Subcutaneous abdominal adipose tissue (tissue), 5 donors: ENCODE measurements around the gene RASA4B.

ENCODE experiments used
- H3K27ac ChIP-seq: one replicate; pipeline ENCODE4 v1.7.0; 2013; ENCODE audit warnings: low read depth, mild to moderate bottlenecking, inconsistent platforms, low read length, moderate library complexity
- H3K27me3 ChIP-seq, 5 donors: one replicate each; pipeline ENCODE4 v1.7.0; 2013; ENCODE audit warnings: low read length in 5 of 5, inconsistent platforms in 1 of 5; ENCODE audit not compliant: control insufficient read depth in 5 of 5, insufficient read depth in 4 of 5
- H3K36me3 ChIP-seq, 5 donors: one replicate each; pipeline ENCODE4 v1.7.0; 2013; ENCODE audit warnings: low read length in 5 of 5; ENCODE audit not compliant: control insufficient read depth in 5 of 5, insufficient read depth in 5 of 5
- H3K4me1 ChIP-seq, 5 donors: one replicate each; pipeline ENCODE4 v1.7.0; 2013; ENCODE audit warnings: low read length in 5 of 5, mild to moderate bottlenecking in 3 of 5, moderate library complexity in 1 of 5; ENCODE audit not compliant: control insufficient read depth in 5 of 5, insufficient read depth in 5 of 5
- H3K4me3 ChIP-seq, 5 donors: one replicate each; pipeline ENCODE4 v1.7.0; 2013; ENCODE audit warnings: low read length in 5 of 5, low read depth in 1 of 5
- H3K9ac ChIP-seq, 5 donors: one replicate each; pipeline ENCODE4 v1.7.0; 2013; ENCODE audit warnings: low read length in 5 of 5, mild to moderate bottlenecking in 4 of 5, moderate library complexity in 3 of 5
- H3K9me3 ChIP-seq, 5 donors: one replicate each; pipeline ENCODE4 v1.7.0; 2013; ENCODE audit warnings: low read length in 5 of 5; ENCODE audit not compliant: control insufficient read depth in 5 of 5
- donor health status: healthy.
- donor health status: healthy.
- donor health status: healthy.
- donor health status: healthy.
- donor health status: healthy.

Gene RASA4B

DNA sequence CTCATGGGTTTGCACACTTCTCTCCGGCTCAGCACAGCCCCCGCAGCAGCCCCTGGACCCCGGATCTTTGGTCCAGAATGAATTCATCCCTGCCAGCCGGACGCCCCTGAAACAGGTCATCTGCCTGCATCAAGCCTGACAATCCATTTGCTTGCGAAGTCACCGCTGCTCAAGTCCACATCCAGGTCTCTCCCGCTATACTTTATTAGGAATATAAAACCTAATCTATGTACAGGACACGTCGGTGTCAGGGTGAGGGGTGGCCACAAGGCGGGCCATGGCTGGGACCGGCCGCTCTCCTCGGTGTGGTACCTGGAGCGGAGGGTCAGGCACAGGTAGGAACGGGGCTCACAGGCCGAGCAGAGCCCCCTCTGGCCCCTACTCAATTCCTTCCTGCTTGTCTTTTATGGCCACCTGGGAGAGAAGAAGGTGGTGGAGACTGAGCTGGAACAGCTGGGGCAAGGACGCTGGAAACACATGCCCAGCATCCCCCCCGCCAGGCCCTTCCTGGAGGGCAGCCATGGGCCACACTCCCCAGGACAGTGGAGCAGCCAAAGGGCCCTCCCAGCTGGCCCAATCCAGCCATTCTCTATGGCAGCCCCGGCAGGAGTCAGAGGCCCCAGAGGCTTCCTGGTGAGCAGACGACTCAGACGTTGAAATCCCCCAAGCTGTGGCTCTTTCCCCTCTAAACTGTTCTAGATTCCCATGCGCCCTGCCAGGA lies 44.1 kb downstream of the RASA4B start:
- Histone ChIP-seq H3K27me3 (no peaks in the 10 kb centered on the region), H3K4me3 (no peak overlapping the region), H3K36me3 (peaks cover 0 to 35% (median 24%) of the 10 kb centered on the region in 5 donors), H3K9ac (no peak overlapping the region), H3K9me3 (no peaks in the 10 kb centered on the region), H3K27ac (no peak overlapping the region), H3K4me1 (peaks cover 0 to 7% (median 0%) of the 10 kb centered on the region in 5 donors)

DNA sequence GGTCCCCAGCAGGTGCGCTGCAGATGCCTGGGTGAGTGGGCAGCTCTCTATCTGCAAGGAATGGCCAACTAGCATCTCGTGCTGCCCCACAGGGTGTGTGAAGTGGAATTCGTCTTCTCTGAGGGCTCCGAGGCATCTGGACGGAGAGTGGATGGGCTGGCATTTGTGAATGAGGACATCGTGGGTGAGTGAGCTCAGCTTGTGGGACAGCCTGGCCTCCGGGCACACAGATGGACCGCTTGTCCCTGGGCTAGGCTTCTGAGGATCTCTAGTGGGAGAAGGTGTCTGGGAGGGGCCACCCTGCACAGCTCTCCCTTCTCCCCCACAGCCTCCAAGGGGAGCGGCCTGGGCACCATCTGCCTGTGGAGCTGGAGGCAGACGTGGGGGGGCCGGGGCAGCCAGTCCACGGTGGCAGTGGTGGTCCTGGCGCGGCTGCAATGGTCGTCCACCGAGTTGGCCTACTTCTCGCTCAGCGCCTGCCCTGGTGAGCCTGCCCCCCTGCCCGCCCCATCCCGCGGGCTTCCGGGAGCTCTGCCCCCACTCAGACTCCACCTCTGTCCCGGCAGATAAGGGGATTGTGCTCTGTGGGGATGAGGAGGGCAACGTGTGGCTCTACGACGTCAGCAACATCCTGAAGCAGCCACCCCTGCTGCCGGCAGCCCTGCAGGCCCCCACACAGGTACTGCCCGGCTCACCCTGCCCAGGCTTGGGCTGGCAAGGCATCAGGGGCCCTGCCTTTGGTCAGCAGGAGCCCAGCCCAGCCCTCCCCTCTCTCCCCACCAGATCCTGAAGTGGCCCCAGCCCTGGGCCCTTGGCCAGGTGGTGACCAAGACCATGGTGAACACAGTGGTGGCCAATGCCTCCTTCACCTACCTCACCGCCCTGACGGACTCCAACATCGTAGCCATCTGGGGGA lies 45.2 kb downstream of the RASA4B start:
- peaks cover 0 to 3% (median 0%) of the 10 kb centered on the region in 5 donors for H3K4me1 ChIP-seq
- no peaks in the 10 kb centered on the region for H3K27me3 ChIP-seq
- H3K9me3 ChIP-seq, result no peaks in the 10 kb centered on the region
- no peak overlapping the region for H3K9ac ChIP-seq
- peaks cover 0 to 42% (median 24%) of the 10 kb centered on the region in 5 donors for H3K36me3 ChIP-seq
- H3K4me3 ChIP-seq, result no peak overlapping the region
- H3K27ac ChIP-seq, result no peak overlapping the region

DNA sequence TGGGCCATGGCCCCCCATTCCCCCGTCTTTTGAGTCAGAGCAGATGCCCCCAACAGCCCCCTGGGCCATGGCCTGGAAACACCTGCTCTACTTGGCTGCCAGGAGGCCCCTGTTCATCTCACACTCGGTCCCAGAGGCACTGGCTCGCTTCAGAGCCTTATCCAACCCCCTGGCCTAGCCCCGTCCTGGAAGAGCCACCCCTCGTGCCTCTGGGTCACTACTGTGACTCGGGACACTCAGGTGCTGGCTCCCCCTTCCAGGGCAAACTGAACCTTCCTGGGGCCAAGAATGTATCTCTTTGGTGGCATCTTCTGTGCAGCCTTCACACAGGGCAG lies 45.8 kb downstream of the RASA4B start:
- H3K9ac ChIP-seq, result no peak overlapping the region
- H3K27me3 ChIP-seq, result no peaks in the 10 kb centered on the region
- H3K9me3 ChIP-seq, result no peaks in the 10 kb centered on the region
- peaks cover 0 to 42% (median 24%) of the 10 kb centered on the region in 5 donors for H3K36me3 ChIP-seq
- H3K4me3 ChIP-seq, result no peak overlapping the region
- peaks cover 0 to 6% (median 0%) of the 10 kb centered on the region in 5 donors for H3K4me1 ChIP-seq
- H3K27ac ChIP-seq, result no peak overlapping the region

DNA sequence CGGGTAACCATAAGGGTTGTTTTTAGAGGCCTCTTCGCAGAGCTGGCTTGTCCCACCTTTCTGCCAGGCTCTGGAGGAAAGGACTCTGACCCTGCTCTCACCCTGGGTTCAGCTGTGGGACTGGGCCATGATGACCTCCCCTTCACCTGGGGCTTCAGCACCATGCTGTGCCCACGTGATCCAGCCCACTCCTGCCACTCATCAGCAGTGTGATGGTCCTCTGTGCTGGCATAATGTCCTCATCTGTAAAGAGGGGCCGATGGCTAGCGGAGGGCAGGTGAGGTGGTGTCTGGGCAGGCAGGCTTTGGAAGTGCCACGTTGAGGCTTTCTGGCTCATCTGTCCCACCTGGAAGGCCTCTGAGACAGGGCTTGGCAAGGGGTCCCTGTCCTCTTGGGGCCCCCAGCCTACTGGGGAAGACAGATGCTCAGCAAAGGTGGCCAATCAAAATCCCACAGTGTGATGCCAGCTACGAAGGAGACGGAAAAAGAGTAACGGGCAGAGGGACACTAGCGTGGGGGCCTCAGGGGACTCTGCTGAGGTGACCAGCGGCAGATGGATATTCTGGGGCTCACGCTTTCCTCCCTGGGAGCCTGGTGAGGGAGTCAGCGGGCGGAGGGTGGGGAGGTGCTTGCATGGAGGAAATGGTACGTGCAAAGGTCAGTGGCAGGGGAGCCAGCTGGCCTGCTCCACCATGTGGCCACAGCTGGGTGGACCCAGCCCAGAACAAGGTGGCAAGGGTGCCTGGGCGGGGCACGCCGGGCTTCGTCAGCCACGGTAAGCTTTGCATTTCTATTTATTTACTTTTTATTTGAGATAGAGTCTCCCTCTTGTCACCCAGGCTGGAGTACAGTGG lies 47.4 kb downstream of the RASA4B start:
- Histone ChIP-seq H3K27ac (no peak overlapping the region), H3K9ac (no peak overlapping the region), H3K4me3 (no peak overlapping the region)

DNA sequence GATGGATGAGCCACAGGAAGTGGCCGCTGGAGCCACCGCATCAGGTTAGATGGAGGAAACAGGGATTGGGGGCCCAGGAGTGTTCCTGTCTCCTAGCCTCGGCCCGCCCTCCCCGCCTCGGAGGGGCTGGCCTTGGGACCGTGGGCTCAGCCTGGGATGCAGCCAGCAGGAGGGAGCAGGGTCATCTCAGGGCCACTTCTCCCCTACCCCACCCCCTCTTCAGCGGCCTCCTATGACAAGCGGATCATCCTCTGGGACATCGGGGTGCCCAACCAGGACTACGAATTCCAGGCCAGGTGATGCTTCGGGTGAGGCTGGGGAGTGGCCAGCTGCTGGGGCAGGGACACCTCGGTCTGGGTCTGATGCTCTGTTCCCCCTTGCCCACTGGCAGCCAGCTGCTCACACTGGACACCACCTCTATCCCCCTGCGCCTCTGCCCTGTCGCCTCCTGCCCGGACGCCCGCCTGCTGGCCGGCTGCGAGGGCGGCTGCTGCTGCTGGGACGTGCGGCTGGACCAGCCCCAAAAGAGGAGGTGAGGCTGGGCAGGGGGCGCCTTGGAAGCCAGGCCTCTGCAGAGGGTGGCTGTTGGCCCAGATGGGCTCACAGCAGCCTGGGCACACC lies 48.1 kb downstream of the RASA4B start:
- Histone ChIP-seq H3K9me3 (no peaks in the 10 kb centered on the region), H3K9ac (no peak overlapping the region), H3K4me3 (no peak overlapping the region), H3K36me3 (peaks cover 0 to 42% (median 24%) of the 10 kb centered on the region in 5 donors), H3K4me1 (peaks cover 1 to 19% (median 13%) of the 10 kb centered on the region in 5 donors), H3K27ac (no peak overlapping the region), H3K27me3 (no peaks in the 10 kb centered on the region)

More for the DNA sequence above, 47.4 kb downstream of the RASA4B start:
- Histone ChIP-seq H3K9me3 (no peaks in the 10 kb centered on the region), H3K4me1 (peaks cover 1 to 15% (median 10%) of the 10 kb centered on the region in 5 donors), H3K27me3 (no peaks in the 10 kb centered on the region), H3K36me3 (peaks cover 0 to 42% (median 24%) of the 10 kb centered on the region in 5 donors)

DNA sequence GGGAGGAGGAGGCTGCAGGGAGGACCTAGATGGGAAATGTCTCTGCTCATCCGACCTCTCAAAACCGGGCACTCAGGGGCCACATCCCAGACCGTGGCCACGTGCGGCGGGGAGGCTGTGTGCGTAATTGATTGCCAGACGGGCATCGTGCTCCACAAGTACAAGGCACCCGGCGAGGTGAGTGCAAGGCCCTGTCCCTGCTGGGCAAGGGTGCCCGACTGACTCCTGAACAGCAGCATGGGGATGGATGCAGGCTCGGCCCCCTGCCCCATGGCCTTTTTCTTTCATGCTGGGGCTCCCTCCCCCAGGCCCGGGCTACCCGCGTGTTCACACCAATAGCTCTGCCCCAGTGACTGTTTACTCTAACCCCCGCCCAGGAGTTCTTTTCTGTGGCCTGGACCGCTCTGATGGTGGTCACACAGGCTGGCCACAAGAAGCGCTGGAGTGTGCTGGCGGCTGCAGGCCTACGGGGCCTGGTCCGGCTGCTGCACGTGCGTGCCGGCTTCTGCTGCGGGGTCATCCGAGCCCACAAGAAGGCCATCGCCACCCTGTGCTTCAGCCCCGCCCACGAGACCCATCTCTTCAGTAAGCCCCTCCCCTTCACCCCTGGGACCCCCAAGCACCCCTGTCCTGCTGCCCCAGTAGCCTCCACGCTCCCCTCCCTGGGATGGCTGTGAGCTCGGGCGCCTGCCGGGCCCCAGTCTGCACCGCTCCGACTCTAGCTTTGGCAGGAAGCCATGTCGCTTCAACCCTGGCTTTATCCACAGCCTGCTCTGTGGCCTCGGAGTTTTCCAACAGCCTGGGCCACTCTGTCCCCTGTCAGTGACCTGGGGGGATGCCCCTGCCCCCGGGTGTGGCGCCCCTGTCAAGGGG lies 48.9 kb downstream of the RASA4B start:
- no peak overlapping the region for H3K9ac ChIP-seq

DNA sequence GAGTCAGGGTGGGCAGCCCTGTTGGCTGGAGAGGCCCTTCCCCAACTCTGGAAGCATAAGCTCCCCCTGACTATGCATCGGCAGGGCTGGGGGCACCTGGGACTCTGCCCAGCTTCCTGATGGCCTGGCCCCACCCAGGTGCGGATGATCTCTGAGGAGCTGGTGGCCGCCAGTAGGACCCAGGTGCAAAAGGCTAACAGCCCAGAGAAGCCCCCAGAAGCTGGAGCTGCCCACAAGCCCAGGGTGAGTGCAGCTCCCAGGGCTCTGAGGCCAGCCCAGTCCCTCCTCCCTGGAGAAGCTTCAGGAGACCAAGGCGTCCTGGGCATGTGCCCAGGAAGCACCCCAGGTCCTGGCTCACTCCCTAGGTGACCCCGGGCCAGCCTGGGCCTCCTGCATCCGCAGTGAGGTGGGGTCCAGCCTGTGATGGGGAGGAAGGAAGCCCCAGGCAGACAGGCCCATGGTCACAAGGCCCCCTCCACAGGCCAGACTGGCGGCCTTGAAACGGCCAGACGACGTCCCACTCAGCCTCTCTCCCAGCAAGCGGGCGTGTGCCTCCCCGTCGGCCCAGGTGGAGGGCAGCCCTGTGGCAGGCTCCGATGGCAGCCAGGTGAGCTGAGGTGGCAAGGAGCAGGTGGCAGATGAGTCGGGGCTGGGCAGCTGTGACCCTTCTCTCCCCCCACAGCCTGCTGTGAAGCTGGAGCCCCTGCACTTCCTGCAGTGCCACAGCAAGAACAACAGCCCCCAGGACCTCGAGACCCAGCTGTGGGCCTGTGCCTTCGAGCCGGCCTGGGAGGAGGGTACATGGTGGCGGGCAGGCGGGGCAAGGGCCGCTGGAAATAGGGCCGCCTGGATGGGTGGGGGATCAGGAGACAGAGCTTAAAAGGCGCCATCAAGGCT lies 49.7 kb downstream of the RASA4B start:
- peaks cover 0 to 29% (median 13%) of the 10 kb centered on the region in 5 donors for H3K36me3 ChIP-seq
- no peaks in the 10 kb centered on the region for H3K27me3 ChIP-seq
- peaks cover 4 to 31% (median 23%) of the 10 kb centered on the region in 5 donors for H3K4me1 ChIP-seq
- no peak overlapping the region for H3K27ac ChIP-seq
- H3K9me3 ChIP-seq, result no peaks in the 10 kb centered on the region
- H3K4me3 ChIP-seq, result no peak overlapping the region
- H3K9ac ChIP-seq, result no peak overlapping the region

More for the DNA sequence above, 48.9 kb downstream of the RASA4B start:
- H3K4me3 ChIP-seq, result no peak overlapping the region
- no peaks in the 10 kb centered on the region for H3K9me3 ChIP-seq
- H3K27me3 ChIP-seq, result no peaks in the 10 kb centered on the region
- no peak overlapping the region for H3K27ac ChIP-seq
- H3K36me3 ChIP-seq, result peaks cover 0 to 38% (median 22%) of the 10 kb centered on the region in 5 donors
- H3K4me1 ChIP-seq, result peaks cover 2 to 26% (median 20%) of the 10 kb centered on the region in 5 donors

DNA sequence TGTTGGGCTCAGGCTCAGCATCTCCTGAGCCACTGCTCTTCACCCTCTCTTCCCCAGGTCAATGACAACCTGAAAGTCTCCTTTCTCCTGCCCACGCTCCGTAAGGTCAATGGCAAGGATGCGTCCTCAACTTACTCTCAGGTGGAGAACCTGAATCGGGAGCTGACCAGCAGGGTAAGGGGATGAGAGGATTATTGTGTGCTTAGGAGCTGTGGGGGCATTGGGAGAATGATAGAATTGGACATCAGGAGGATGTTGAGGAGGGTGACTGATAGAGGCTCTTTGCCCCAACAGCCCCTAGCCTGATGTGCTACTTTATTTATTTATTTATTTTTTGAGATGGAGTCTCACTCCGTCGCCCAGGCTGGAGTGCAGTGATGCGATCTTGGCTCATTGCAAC lies 51.5 kb downstream of the RASA4B start:
- Histone ChIP-seq H3K36me3 (peaks cover 0 to 19% (median 4%) of the 10 kb centered on the region in 5 donors), H3K4me3 (peak overlapping the region in 2 of 5 donors; percentile 100), H3K9ac (peak overlapping the region in 1 of 5 donors; percentile 77), H3K9me3 (no peaks in the 10 kb centered on the region), H3K27ac (no peak overlapping the region), H3K27me3 (no peaks in the 10 kb centered on the region), H3K4me1 (peaks cover 4 to 31% (median 23%) of the 10 kb centered on the region in 5 donors)
